ENCODE data around the gene MRM2.
"Not testable (repeated sequence)": the region's sequence is repeated elsewhere in the genome, so short reads cannot be mapped to it uniquely, and the experiment has no call there.

The MRM2 gene

DNA sequence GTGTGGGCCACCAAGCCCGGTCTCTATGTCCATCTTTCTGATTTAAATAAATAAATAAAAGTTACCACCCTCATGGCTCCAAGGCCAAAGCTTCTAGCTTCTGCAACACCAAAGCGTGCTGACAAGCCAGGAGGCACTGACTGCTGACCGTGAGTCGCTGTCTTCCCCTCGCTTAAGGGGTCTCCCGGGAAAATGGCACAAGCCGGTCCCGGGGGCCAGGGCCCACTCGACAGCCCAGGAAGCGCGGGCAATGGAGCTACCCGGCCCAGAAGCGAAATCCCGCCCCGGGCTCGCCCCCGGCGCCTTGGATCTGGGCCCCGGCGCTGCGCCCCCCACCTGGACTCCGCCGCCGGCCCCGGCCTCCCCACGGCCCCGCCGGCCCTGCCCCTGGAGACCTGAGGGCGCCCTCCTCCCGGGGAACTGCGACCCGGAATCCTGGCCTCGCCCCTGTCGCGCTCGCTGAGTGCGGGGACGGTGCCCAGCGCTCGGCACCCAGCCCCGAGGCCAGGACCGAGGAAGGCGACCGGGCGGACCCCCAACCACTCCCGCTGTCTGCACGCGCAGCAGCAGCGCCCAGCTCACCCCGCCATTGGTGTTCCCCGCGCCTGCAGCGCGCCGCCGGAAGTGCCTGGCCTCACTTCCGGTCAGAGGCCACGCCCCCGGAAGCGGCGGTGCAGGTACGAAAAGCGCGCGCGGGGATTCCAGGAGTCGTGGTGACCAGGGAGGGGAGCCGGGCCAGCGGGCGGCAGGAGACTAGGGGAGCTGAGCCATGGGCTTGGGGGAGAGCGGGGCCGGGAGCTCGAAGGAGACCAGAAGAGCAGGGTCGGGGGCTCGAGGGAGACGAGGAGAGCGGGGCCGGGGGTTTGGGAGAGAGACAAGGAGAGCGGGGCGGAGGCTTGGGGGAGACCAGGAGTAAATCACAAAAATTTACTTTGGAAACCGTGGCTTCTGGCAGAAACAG, at the start of gene MRM2, which contains the start of gene NUDT1:
Gene MRM2, minus strand, starts transcription at position 626 of the 961 bp plus-strand sequence. Its CDS starts 36 bp downstream, at position 590.
Gene NUDT1, plus strand, starts transcription at position 647 of the 961 bp plus-strand sequence. CDS start 2,349 bp downstream, outside the sequence.
- peak; percentile 34 for DNase-seq

DNA sequence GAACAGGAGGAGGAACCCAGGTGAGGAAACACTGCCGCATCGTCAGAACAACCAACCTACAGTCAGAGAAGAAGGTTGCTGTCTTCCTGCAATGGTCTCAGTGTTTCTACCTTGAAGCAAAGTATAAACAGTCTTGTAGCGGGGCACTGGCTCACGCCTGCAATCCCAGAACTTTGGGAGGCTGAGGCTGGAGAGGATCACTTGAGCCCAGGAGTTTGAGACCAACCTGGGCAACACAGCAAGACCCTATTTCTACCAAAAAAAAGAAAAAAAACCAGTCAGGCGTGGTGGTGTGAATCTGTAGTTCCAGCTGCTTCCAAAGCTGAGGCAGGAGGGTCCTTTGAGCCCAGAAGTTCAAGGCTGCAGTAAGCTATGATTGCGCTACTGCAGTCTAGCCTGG, 48.9 kb upstream of the MRM2 start:
- no peak for DNase-seq

DNA sequence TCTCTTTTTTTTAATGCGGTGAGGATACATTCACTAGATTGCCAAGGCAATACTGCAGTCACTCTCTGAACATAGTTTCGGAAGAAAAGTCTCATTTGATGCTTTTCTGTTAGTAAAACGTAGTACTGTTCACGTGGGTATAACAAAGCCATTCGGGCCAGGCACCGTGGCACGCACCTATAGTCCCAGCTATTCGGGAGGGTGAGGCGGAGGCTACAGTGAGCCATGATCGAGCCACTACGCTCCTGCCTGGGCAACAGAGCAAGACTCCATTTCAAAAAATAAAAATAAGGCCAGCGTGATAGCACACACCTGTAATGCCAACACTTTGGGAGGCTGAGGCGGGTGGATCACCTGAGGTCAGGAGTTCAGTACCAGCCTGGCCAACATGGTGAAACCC, 47.6 kb upstream of the MRM2 start:
- DNase-seq, result no peak

DNA sequence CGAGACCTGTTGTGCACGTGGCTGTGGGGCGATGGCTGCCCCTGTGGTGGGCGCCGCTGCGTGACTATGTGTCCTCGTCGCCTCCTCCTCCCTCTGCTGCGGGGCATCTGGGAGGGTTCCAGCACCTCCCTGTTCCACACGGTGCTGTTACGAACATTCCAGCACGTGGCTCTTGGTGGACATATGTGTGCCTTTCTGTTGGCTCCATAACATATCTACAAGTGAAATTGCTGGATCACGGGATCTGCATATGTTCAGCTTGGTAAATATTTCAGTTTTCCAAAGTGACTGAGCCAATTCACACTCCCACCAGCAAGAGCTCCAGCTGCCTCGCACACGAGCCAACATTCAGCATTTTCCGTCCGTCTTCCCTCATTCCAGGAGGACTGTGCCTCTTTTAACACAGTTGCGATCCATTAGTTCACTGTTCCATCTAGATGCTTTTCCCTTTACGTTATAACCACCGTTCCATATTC, 47.1 kb upstream of the MRM2 start:
- no peak for DNase-seq

DNA sequence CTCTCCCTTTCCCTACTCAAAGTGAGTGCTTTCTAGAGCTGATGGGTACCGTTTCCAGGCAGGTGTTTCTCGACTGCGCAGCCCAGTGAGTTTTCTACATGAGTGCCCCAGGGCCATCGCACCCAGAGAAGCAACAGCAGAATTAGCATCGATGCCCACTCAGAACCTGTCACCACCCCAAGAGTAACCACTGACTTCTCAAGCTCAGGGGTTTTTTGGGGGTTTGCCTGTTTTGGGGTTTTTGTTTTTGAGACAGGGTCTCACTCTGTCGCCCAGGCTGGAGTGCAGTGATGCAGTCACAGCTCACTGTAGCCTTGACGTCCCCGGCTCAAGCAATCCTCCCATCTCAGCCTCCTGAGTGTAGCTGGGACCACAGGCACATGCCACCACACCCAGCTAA, 46.5 kb upstream of the MRM2 start:
- no peak for DNase-seq

DNA sequence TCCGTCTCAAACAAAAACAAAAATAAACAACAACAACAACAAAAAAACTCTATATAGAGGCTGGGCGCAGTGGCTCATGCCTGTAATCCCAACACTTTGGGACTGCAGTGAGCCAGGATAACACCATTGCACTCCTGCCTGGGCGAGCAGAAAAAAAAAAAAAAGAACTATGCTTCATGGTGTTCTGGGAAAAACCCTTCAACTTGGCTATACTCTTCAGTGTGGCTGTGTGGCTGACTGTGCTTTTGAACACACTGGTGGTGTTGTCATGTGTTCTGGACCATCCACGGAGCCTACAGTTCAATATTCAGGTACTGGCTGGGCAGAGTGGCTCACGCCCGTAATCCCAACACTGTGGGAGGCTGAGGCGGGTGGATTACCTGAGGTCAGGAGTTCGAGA, 45.7 kb upstream of the MRM2 start:
- DNase-seq, result no peak

DNA sequence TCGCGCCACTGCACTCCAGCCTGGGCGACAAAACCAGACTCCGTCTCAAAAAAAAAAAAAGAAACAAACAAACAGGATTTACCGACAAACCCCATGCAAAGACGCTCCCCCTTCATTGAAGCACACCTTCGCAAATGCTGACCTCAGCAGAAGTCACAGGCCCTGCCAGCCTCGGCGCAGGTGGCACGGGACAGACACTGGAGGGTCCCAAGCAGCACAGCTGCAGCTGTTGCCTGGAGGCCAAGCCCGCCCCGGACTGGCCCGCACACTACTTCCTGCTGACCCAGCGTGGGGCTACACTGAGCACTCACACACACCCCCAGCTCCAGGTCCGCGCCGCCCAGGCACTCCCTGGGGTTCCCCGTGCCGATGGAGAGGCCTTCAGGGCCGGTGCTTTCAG, 41.1 kb upstream of the MRM2 start:
- no peak for DNase-seq

DNA sequence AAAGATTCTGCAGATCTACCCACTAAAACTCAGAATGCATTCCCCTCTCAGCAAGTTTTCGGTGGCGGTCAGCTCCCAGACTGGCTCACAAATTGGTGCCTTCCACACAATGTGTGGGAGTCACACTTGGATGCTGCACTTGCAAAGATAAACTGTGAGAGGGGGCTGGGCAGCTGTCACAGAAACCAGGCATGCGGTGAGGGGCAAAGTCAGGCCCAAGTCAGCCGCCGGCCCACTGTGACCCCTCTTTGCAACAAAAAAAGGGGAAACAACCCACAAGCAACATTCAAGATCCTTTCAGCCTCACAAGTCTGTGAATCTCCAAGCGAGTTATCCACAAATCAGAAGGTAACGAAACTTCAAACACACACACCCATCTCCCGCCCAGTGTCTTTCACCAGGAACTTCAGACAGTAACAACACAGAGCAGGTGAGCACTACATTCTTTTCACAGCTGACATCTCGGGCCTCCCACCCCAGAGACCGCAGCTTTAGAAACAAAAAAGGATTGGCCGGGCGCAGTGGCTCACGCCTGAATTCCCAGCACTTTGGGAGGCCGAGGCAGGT, 40.3 kb upstream of the MRM2 start:
- no peak for DNase-seq

DNA sequence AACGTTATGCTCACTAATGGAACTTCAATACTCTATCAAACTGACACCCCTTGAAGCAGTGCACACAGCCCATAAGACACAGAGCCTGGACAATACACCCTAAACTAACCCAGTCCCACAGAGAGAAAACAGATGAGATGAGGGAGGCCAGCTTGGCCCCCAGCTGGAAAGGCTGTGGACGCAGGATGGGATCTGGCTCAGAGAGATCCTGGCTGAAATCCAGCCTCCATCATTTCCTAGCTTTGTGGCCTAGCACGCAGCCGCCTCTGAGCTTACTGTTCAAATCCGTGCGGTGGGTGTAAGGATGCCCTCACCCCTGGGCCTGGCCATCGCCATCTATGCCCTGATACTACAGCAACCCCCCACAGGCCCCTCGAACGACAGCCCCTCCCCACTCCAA, 39.5 kb upstream of the MRM2 start:
- no peak for DNase-seq

DNA sequence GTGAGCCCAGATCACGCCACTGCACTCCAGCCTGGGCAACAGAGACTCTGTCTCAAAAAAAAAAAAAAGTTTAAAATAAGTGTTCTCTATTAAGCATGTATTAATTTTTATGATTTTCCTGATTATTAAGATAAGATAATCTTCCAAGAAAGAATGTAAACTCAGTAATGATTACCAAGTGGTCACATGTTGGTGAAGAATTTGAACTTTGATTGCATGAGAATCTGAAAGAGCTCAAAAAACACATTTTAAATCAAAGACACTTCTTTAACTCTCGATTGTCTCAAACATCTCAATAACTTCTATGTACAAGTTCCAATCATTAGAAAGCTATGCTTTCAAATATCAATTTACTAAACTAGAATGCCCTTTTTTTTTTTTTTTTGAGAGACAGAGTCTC, 38.4 kb upstream of the MRM2 start:
- DNase-seq, result no peak

DNA sequence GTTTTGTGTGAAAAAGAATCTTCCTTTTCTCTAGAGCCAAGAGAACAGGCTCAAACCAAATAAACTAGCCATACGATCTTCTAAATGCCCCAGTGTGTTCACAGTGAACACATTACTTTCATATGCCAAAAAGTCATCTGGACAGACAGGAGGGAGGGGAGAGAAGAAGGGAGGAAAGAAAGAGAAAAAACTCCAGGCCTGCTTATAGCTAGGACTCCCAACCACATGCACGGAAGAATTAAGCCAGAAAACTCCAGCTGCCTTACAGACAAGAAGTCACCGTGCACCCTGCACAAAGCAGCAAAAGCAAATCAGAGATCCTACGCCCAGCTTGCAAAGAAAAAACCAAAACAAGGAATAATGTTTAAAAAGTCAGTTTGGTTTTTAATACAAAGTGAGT, 37.9 kb upstream of the MRM2 start:
- no peak for DNase-seq

DNA sequence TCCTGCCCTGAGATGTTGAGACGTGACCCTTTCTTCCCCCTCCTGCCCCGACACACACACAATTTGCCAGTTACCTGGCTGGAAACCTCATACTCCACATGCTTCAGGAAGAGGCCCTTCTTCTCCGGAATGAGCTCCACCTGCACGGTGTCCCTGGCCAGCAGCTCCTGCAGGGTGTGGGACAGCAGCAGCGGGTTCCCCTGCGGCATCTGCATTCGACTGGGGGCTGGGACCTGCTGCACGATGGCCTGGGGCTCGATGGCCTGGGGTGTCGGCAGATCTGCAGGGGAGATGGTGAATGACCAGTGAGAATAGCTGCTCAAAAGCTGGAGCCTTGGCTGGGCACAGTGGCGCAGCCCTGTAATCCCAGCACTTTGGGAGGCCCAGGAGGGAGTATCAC, 36.0 kb upstream of the MRM2 start:
- no peak for DNase-seq

DNA sequence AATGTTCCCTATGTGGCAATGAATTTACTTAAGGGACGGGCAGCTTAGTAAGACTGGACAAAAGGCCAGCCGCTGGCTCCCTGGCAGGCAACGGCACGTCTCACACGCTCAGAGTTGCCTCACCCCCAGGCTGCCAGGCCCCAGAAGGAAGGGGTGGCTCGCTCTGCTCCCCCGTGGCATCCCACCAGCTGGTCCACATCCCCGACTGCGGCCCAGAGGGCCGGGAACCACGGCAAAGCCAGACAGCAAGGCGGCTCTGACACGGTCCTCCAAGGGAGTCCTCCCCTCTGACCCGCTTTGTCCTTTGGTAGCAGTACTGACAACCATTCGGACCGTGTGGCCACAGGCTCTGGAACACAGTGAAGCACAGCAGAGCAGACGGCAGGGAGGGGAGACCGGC, 34.1 kb upstream of the MRM2 start:
- DNase-seq, result no peak

DNA sequence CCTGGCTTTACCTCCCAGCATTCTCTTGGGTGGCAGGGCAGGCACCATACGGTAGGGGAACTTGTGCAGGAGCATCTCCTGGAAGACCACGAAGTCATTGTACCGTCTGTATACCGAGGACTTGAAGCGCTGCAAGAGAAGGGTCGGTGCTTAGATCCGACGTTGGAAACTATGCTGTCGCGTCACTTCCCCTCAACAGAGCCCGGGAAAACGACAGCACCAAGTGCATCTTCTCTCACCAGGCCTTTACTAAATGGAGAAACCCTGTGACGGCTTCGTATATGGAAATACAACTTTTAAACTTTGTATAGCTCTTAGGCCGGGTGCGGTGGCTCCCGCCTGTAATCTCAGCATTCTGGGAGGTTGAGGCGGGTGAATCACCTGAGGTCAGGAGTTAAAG, 33.1 kb upstream of the MRM2 start:
- no peak for DNase-seq

DNA sequence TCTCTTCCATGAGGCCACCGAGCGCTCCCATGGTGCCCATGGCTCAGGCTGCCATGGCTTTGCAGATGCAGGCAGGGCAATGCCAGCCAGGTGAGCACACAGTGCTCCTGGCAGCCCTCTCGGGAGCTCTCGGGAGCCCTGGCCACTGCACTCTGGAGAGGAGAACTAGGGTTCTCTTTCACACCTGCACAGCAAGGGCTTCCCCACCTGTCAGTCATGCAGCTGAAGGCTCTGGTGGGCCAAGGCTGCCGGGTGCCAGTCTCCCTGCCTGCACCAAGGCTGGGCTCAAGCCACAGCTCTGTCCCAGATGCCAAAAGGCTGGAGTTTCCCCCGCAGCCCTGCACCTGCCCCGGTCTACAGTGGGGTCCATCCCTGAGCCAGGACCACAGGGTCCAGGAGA, 32.7 kb upstream of the MRM2 start:
- DNase-seq, result no peak

DNA sequence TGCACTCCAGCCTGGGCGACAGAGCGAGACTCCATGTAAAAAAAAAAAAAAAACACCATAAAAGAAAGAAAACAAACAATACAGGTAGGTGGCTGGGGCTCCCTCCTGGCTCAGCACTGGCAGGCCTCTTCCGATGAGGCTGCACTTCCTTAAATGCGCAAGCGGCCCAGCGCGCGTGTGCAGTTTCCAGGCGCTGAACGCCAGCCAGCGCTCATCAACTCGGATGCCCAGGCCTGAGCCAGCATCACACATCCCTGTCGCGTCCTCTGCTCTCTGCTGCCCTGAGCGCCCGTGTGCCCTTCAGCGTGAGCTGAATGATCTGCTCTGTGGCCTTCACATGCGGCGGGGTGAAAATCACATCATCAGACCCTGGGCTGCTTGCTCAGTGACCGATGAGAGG, 31.9 kb upstream of the MRM2 start:
- no peak for DNase-seq

DNA sequence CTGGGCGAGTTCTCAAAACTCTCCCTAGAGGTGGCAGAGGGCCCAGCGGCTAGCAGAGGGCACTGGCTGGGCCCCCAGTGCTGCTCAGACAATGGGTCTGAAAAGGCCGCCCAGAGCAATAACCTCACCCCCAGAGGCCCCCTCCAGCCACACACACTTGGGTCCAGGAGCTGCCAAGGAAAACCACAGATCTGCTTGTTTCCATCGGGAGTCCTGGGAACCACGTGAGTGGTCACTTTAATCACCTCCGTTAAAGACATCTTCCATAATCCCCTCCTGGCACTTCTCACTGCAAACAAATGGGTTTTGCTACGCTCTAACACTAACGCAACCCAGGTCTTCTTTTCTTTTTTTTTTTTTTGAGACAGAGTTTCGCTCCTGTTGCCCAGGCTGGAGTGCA, 30.0 kb upstream of the MRM2 start:
- no peak for DNase-seq

DNA sequence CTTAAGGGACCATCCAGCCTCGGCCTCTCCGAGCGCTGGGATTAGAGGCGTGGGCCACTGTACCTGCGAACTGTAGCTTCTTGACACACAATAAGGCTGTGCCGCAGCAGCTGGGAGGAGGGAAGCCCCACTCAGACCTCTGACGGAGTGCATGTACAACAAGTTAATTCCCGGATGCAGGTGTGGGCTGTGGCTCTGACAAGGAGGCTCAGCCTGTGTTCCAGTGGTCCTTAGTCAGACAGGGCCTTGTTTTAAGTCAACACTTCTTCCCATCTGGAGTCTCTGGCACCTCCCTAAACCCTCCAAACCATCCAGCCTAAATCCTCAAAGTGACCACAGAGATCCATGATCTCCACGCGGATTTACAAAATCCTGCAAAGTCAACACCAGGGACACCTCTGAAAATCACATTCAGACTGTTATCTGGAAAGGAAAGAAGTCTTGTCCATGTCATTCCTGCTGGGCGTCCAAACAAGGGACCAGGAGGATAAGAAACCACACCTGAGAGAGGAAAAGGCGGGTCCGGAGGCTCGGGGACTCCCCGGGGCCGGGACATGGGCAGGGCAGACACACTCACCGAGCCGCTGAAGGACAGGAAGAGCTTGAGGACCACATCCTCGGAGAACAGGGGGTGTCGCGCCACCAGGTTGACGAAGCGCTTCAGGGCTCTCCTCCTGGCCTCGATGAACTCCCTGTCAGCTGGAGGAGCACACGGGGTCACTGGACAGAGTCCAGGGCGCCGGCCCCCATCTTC, 29.4 kb upstream of the MRM2 start:
- DNase-seq, result no peak

DNA sequence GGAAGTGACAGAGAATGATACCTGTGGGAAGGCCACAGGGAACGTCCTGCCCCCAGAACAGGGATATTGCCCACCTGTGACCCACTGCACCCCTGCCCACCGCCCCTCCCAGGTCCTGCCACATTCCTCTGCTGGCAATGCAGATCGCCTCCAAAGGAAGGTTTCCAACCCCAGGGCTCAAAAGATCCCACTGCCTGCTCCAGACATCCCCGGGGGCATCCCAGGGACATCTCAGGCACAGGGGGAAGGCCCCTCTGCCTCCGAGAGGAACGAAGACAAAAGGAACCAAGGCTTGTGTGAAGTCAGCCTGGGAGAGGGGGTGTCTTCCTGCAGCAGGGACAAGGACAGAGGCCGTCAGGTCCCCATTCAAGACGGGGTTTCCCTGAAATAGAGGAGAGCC, 28.5 kb upstream of the MRM2 start:
- no peak for DNase-seq

DNA sequence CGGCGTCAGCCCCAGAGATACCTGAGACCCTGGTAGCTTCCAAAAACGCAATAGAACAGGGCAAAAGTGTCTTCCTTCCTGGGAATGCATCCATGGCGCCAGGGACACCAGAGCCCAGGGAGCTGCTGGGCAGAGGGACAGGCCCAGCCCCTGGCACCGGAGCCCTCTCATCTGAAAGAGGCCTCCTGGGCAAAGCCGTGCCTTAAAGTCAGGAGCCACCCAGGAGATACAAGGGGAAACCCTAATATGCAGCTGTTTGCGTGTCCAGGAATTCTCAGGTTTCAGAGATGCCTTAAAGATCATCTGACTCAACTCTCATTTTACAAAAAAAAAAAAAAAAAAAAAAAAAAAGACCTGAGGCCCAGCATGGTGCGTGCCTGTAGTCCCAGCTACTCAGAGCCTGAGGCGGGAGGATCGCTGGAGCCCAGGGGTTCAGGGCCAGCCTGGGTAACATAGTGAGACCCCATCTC, 28.0 kb upstream of the MRM2 start:
- DNase-seq, result no peak

DNA sequence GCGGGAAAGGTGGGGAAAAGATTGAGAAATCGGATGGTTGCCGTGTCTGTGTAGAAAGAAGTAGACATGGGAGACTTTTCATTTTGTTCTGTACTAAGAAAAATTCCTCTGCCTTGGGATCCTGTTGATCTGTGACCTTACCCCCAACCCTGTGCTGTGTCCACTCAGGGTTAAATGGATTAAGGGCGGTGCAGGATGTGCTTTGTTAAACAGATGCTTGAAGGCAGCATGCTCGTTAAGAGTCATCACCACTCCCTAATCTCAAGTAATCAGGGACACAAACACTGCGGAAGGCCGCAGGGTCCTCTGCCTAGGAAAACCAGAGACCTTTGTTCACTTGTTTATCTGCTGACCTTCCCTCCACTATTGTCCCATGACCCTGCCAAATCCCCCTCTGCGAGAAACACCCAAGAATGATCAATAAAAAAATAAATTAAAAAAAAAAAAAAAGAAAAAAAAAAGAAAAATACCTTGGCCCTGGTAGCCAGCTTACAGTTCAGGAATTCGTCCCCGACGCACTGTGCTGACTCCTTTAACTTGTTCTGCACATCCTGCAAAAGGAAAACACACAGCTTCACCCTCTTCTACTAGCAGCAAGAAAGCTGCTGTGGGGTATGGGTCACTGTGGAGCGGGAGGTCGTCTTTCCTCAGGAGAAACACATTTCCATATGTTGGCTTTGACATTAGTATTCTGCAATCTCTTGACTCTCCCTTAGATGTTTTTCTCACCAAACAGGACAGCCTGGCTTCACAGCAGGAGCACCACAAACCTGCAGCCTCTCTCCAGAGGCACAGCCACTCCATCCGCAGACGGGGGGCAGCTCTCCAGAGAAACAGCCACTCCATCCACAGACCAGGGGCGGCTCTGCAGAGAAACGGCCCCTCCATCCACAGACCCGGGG, 27.3 kb upstream of the MRM2 start:
- not testable (repeated sequence) for DNase-seq

DNA sequence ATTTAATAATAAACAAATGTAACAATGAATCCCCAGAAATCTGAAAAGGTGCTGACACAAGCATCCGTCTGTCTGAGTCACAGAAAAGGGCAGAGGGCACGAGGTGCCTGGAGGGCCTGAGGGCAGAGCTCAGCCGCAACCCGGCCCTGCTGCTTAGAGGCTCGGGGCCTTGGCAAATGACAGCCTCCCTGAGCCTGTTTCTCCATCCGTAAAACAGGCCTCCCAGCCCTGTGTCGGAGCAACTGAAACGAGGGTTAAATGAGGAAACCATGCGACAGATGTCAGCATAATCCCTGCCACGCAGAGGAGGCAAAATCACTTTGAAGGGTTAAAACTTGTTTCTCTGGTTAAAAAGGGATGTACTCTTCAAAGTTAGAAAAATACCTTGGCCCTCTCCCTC, 24.9 kb upstream of the MRM2 start:
- no peak for DNase-seq
